Esophagus muscularis mucosa (tissue), 4 donors: ENCODE data around the gene TMEM237. TPM values are rescaled to one million over a fixed set of nuclear protein-coding genes. Genes with fewer than 3 reads are reported as not detected.

ENCODE experiments used
- DNase-seq: peaks from one replicate; pipeline ENCODE4 v3.0.0-alpha.2; 2017; ENCODE audit errors: extremely low spot score
- H3K27ac ChIP-seq, 4 donors: fragments of 200-600 bp; sonication (generic); replicated peaks in 1 of 4; 1 replicate in 3 of 4; 2 replicates in 1 of 4; pipeline ENCODE4 v1.5.1; 2016 to 2019; ENCODE audit warnings: mild to moderate bottlenecking in 1 of 4
- H3K27me3 ChIP-seq, 4 donors: fragments of 200-600 bp; sonication (generic); one replicate each; pipeline versions ENCODE4 v1.5.1 to v1.6.0; 2016 to 2019
- H3K36me3 ChIP-seq, 4 donors: fragments of 200-600 bp; sonication (generic); one replicate each; pipeline ENCODE4 v1.5.1; 2016 to 2019
- H3K4me1 ChIP-seq, 4 donors: fragments of 200-600 bp; sonication (generic); one replicate each; pipeline ENCODE4 v1.5.1; 2016 to 2019
- H3K4me3 ChIP-seq, 4 donors: fragments of 200-600 bp; sonication (generic); 1 replicate in 2 of 4; 2 replicates in 2 of 4; pipeline ENCODE4 v1.5.1; 2016 to 2019; ENCODE audit warnings: mild to moderate bottlenecking in 4 of 4, moderate library complexity in 1 of 4
- H3K9me3 ChIP-seq, 4 donors: fragments of 200-600 bp; sonication (generic); 1 replicate in 3 of 4; 2 replicates in 1 of 4; pipeline ENCODE4 v1.5.1; 2016 to 2019
- CTCF ChIP-seq, 3 experiments: fragments of 200-600 bp in 2 of 3; fragments of 450-650 bp in 1 of 3; sonication (generic) in 2 of 3; IDR thresholded peaks; one replicate each; pipeline ENCODE4 v1.5.1; 2017 to 2019; ENCODE audit warnings: antibody characterized with exemption in 3 of 3, mild to moderate bottlenecking in 2 of 3, moderate library complexity in 1 of 3
- EP300 ChIP-seq: sonication (generic); formaldehyde crosslinking; IDR thresholded peaks from one replicate; pipeline ENCODE4 v1.6.1; 2017; ENCODE audit warnings: antibody characterized with exemption
- POLR2A ChIP-seq: fragments of 450-650 bp; IDR thresholded peaks from one replicate; pipeline ENCODE4 v1.6.1; 2017; ENCODE audit warnings: antibody characterized with exemption, moderate library complexity, mild to moderate bottlenecking, low read depth
- POLR2AphosphoS5 ChIP-seq, 2 donors: sonication (generic); formaldehyde crosslinking; IDR thresholded peaks; one replicate each; pipeline ENCODE4 v1.6.1; 2017; ENCODE audit warnings: antibody characterized with exemption in 2 of 2
- WGBS: methylation state at CpG from one replicate; pipeline ENCODE4 v1.1.5; 2018; 5-methylcytosine and 5-hydroxymethylcytosine counted together
- intact Hi-C: fragments of 100-400 bp; cut with DNase I; formaldehyde crosslinking; loops from one replicate; pipeline ENCODE4 v1.15.1; 2023
- small RNA-seq, 3 donors: library from RNA; depleted of rRNA; stranded (forward); fragments of <200 nt; gene quantifications; one replicate each; pipeline ENCODE3, GENCODE V24; 2016
- total RNA-seq, 4 donors: library from RNA; depleted of rRNA; stranded (reverse); fragments of >200 nt; gene quantifications; one replicate each; pipeline versions ENCODE4 v1.1.0 to v1.2.1, GENCODE V29; 2016

TMEM237 gene
- total RNA-seq, 4 donors from 2014 or later: 14.5 to 17.7 (median 16.4) TPM

- no peaks in the 10 kb centered on the region for H3K4me1 ChIP-seq
- intact Hi-C loops: no loop called here
- no peaks in the 10 kb centered on the region for H3K27me3 ChIP-seq
- no peak overlapping the region for H3K4me3 ChIP-seq
- 91% methylated on average over 2 of the region's 2 CpGs for WGBS
- no peak for TF ChIP-seq EP300
- TF ChIP-seq CTCF (IDR thresholded peaks at IDR 0.05): no peak
- TF ChIP-seq POLR2AphosphoS5 (IDR thresholded peaks at IDR 0.05): no peak
- TF ChIP-seq POLR2A: no peak
- no peak for DNase-seq
- H3K9me3 ChIP-seq: no peaks in the 10 kb centered on the region
- no peak overlapping the region for H3K27ac ChIP-seq
- H3K36me3 ChIP-seq: no peaks in the 10 kb centered on the region
Measured at GRCh38 chr2:201572846-201573508, 70.3 kb downstream of the TMEM237 start.

Small RNAs within 50 kb of the gene (small RNA-seq; reads per million reads assigned to genes)
- 0 reads per million in 3 donors for gene RNU6-651P

Other genes starting within 250 kb of the TMEM237 start
- 100 to 1,000 TPM in 2 of 4 donors, 10 to 100 TPM in 2; 73.1 to 114 (median 91.6) TPM for gene TRAK2, start 192.0 kb downstream of the TMEM237 start, total RNA-seq
- 10 to 100 TPM; 13.6 to 15.6 (median 14.1) TPM for gene STRADB, start 191.8 kb downstream of the TMEM237 start, total RNA-seq
- gene MPP4, start 55.1 kb upstream of the TMEM237 start, total RNA-seq: under 1 TPM in 1 of 4 donors, not detected in 3; 0.23 TPM
- 10 to 100 TPM; 12.6 to 22.4 (median 17.0) TPM for gene ALS2, start 137.4 kb upstream of the TMEM237 start, total RNA-seq
- gene CDK15, start 163.0 kb upstream of the TMEM237 start, total RNA-seq: 1 to 10 TPM in 2 of 4 donors, under 1 TPM in 2; 0.83 to 3.9 (median 1.4) TPM